HG03108 (cell line): ENCODE data around the gene PPP3CB.

Experiments
- ATAC-seq: cut with Tn5 transposase; IDR thresholded peaks from one replicate; pipeline ENCODE4 v1.9.1; 2021; ENCODE audit warnings: moderate library complexity; ENCODE audit not compliant: unreplicated experiment

The PPP3CB gene

GRCh38 chr10:73495884-73496674 is at the start of gene PPP3CB:
TSS of gene PPP3CB (minus strand) at chr10:73496024. CDS start at chr10:73495889, 135 bp downstream.
- ATAC-seq: peak; percentile 50

DNA sequence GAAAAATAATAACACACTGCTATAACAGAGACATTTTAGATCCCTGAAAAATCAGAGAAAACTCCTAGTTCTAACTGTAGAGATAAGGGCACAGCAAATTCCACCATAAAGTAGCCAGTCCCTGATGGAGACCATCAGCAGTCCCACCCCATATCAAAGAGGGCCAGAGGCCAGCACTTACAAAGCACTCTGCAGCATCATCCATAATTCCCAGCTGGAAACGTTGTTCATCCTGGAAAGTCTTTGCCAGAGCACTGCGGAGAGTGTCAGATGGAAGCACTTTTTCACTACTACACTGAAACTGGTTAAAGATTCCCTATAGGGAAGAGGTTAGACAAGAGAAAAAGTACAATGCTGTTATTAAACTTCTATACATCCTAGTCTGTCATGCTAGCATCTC is 49.5 kb upstream of the PPP3CB start:
- no peak for ATAC-seq

DNA sequence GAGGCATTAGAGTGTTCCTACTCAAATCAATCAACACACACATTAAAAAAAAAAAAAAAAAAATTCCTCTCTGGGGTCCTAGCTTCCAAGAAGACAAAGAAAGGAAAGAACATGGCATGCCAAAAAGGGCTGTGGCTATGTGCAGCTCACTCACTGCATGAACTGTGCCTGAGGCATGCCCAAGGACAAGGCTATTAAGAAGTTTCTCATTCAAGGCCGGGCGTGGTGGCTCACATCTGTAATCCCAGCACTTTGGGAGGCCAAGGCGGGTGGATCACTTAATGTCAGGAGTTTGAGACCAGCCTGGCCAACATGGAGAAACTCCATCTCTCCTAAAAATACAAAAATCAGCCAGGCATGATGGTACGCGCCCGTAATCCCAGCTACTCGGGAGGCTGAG is 41.9 kb upstream of the PPP3CB start:
- ATAC-seq: no peak

- ATAC-seq: no peak
Observed at GRCh38 chr10:73537288-73537687, 41.5 kb upstream of the PPP3CB start.

DNA sequence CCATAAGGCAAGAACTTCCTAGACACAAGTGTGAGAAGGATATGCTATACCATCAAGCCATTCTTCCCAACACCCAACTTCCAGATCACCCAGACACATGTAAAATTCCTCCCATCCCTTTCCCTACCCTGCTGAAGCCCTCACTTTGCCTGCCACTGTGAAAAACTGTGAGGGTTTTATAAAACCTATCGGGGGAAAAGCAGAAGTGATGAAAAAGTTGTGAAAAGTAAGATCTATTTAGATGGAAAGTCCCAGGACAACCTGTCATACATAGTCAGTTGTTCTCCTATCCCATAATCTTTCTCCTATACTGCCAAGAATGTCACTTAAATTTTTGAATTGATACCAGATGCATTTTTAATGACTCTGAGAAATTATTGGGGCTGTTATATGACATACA is 39.0 kb upstream of the PPP3CB start:
- ATAC-seq: no peak

DNA sequence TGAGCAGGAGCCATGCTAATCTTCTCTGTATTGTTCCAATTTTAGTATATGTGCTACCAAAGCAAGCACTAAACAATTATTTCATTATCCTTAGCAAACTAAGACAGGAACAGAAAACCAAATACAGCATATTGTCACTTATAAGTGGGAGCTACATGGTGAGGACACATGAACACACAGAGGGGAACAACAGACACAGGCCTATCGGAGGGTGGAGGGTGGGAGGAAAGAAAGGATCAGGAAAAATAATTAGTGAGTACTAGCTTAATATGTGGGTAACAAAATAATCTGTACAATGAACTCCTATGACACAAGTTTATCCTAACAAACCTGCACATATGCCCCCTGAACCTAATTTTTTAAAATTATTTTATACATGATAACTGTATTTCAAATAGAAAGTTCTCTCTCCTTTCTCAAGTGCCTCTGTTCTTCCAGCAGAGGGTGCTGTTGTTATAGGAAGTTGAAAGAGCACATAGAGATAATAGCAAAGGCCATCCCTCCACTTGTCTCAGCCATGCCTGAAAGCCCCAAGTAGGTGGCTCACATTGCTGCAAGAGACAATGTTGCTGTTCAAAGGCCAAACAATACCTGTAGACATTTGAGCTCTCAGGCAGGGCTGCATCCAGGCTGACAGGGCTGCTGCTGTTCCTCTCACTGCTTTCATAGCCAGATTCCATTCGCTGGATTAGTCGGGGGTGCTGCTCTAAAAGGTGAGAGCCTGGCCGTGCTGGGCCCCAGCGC is 33.4 kb upstream of the PPP3CB start:
- ATAC-seq: no peak

GRCh38 chr10:73522263-73522662 is 26.4 kb upstream of the PPP3CB start:
- ATAC-seq: no peak

- no peak for ATAC-seq
Observed at GRCh38 chr10:73519336-73519735, 23.5 kb upstream of the PPP3CB start.

DNA sequence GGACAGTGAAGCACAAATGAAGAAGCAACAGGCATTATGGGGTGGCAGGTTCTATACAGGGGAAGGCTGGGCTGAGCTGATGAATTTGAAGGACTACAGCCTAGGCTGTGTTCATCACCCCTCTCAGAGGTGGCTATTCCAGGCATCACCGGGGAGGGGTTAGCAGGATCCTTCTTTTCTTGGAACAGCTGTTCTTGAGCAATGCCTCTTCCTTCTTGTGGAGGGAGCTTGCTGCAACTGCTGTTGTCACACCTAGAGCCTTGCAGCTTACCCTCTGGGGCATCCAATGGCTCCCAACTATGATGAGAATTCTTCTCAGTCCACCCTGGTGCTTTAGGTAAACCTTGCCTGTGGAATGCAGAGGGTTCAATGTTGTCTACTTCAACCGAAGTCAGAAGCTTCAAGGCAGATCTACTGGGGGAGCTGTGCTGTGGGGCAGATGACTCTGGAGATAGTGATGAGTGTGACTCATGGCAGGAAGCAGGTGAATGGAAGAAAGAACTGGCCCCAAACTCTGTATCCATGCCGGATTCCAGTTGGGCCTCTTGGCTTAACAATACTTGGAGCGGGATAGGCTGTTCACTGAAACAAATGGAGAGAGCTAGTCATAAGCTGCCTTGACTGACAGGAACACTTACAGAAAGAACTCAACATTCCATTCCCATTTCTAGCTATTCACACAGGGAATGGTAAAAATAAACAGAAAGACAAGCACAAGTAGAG is 21.5 kb upstream of the PPP3CB start:
- ATAC-seq: no peak

- ATAC-seq: no peak
Observed at GRCh38 chr10:73512207-73512743, 16.5 kb upstream of the PPP3CB start.

GRCh38 chr10:73509695-73510094 is 13.9 kb upstream of the PPP3CB start:
- ATAC-seq: no peak

DNA sequence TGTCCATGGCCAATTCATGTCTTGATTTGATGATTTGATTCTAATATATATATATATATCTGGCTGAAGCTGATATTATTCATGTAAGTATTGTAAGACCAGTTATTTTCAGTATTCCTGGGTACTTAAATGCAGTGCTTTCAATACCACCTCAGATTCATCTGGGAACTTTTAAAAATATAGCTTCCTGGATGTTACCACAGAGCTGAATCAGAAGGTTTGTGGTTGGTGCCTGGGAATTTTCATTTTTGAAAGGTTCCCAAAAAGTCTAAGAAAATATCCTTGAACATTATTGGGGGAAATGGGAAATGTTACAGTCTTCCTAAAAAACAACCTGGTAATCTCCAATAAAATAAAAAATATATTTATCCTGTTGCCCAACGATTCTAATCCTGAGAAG is 10.7 kb upstream of the PPP3CB start:
- ATAC-seq: no peak

DNA sequence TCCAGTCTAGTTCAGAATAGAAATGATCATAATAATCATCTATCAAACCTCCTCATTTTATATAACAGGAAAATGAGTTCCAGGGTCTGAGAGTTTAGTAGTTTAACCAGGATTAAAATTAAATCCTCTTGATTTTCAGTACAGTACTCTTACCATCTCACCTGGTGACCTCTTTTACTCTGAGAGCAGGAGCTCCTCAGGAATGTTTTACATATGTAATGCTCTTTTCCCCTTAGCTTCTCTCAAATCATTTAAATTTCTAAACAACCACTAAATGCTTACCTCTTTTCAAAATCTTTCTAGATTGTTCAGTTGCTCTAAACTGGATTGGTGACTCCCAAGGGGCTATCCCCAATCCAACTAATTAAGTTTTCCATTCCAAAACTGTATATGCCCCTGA is 10.2 kb upstream of the PPP3CB start:
- no peak for ATAC-seq

GRCh38 chr10:73503037-73503436 is 7.2 kb upstream of the PPP3CB start:
- ATAC-seq: no peak

DNA sequence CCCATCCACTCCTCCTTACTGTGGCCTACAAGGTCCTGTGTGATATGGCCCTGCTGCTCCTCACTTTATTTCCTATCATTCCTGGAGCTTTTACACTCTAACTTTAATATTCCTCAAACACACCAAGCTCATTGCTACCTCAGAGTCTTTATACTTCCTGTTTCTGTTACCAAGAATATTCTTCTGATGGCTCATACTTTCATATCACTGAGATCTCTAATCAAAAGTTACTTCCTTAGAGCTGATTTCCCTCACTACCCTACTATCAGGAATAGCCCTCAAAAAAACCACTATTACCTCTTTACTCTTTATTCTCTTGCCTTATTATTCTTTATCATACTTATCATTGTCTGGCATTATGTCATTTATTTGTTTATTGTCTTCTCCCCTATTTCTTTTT is 5.8 kb upstream of the PPP3CB start:
- no peak for ATAC-seq

- ATAC-seq: no peak
Observed at GRCh38 chr10:73497623-73498022, 1.8 kb upstream of the PPP3CB start.

DNA sequence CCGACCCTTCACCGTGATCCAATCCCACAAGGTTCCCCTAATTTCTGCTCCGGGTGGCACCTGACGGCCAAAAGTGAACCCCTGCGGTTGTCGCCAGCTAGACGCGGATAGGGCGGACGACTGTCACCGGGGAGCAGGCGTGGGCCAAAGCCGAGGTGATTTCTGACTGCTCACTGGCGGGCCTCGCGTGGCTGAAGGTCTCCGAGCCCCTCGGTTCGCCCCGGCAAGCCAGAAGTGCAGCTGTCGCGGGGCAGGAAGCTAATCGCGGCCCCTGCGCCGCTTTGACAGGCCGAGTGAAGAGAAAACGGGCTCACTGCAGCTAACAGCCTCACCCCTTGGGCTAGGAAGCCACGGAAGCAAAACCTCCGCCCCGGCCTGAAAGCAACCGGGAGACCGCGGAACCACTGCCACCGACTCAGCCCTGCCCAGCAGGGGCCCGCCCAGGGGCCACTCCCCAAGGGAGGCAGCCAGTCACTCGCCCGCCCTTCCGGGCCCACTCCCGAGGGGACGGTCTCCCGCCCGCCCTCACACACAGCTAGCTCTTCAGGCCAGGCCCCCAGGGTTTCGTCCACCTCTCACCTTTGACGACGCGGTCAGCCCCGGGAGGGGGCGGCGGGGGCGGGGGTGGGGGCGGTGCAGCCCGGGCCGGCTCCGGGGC is 469 bp downstream of the PPP3CB start:
- ATAC-seq: peak; percentile 88

DNA sequence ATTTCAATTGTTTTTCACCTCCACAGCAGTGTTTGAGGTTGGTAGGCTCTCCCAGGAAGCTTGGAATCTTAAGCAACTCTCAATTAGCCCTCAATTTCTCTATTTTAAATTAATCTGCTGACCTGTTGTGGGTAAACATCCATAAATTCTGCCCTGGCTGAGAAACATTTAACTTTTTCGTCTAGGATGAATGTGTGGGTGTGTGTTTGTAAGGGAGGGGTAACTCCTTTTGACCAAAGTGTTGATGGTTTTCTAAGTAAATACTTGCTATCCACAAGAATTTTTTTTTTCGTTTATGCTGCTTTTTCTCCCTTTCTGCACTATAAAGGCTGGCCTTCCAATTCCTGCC is 973 bp downstream of the PPP3CB start:
- ATAC-seq: no peak

DNA sequence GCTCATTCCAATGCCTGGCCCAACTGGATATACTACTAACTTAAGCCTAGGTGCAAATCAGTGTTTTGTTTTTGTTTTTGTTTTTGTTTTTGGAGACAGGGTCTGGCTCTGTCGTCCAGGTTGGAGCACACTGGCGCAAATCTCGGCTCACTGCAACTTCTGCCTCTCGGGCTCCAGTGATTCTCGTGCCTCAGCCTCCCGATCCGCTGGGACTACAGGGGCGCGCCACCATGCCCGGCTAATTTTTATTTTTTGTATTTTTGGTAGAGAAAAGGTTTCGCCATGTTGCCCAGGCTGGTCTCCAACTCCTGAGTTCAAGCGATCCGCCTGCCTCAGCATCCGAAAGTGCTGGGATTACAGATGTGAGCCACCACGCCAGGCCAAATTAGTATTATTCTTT is 1.6 kb downstream of the PPP3CB start:
- ATAC-seq: no peak

GRCh38 chr10:73493781-73494180 is 2.0 kb downstream of the PPP3CB start:
- ATAC-seq: no peak

- no peak for ATAC-seq
Observed at GRCh38 chr10:73486601-73487000, 9.2 kb downstream of the PPP3CB start.
